Measurements from ENCODE around the gene CDC5L.

GRCh38 chr6:44472250-44472945, 84.9 kb downstream of the CDC5L start:
- no peak for TF ChIP-seq CTCF (conservative IDR thresholded peaks at IDR 0.05; ENCODE audit: low read depth, low read length)
- TF ChIP-seq EZH2 (IDR thresholded peaks at IDR 0.05; ENCODE audit: borderline replicate concordance, low read depth, low read length, poor library complexity, severe bottlenecking) = no peak

Data from A673 (cell line).